SK-N-SH treated with all-trans-retinoic acid at 6 μM for 48 hours (cell line): ENCODE data around the gene PRR36.

Source experiments
- ATAC-seq: fragments of 200-7000 bp; cut with Tn5 transposase; 3 replicates; pipeline ENCODE4 v1.9.1; 2020; ENCODE audit warnings: mild to moderate bottlenecking, moderate library complexity
- ARNTL ChIP-seq: fragments of 450-650 bp; formaldehyde crosslinking; IDR thresholded peaks from 2 replicates; pipeline ENCODE4 v1.5.0; 2020; ENCODE audit warnings: low read depth, mild to moderate bottlenecking, moderate library complexity, borderline replicate concordance
- CSDC2 ChIP-seq: fragments of 250-450 bp; sonication (Bioruptor Pico); IDR thresholded peaks from 2 replicates; pipeline ENCODE4 v1.5.0; 2020; ENCODE audit warnings: mild to moderate bottlenecking, moderate library complexity
- CSRNP3 ChIP-seq: fragments of 250-450 bp; sonication (Bioruptor Pico); IDR thresholded peaks from 2 replicates; pipeline ENCODE4 v1.5.1; 2021; ENCODE audit warnings: mild to moderate bottlenecking, moderate library complexity
- ESRRG ChIP-seq: fragments of 250-450 bp; sonication (Bioruptor Pico); IDR thresholded peaks from 2 replicates; pipeline ENCODE4 v1.6.1; 2021; ENCODE audit warnings: mild to moderate bottlenecking
- GLIS3 ChIP-seq: fragments of 250-450 bp; sonication (Bioruptor Pico); IDR thresholded peaks from 2 replicates; pipeline ENCODE4 v1.5.0; 2020; ENCODE audit warnings: mild to moderate bottlenecking, moderate library complexity
- ISL1 ChIP-seq: fragments of 250-450 bp; sonication (Bioruptor Pico); IDR thresholded peaks from 2 replicates; pipeline ENCODE4 v2.1.2; 2022; ENCODE audit warnings: mild to moderate bottlenecking, moderate library complexity
- OSR1 ChIP-seq: fragments of 250-450 bp; sonication (Bioruptor Pico); IDR thresholded peaks from 2 replicates; pipeline ENCODE4 v1.8.0; 2022; ENCODE audit warnings: moderate library complexity, mild to moderate bottlenecking, inconsistent platforms
- PATZ1 ChIP-seq: fragments of 250-450 bp; sonication (Bioruptor Pico); IDR thresholded peaks from 2 replicates; pipeline ENCODE4 v1.8.0; 2020; ENCODE audit warnings: mild to moderate bottlenecking, moderate library complexity, borderline replicate concordance
- PPARA ChIP-seq: fragments of 250-450 bp; sonication (Bioruptor Pico); IDR thresholded peaks from 2 replicates; pipeline ENCODE4 v1.5.0; 2020; ENCODE audit warnings: mild to moderate bottlenecking, borderline replicate concordance
- RARB ChIP-seq: fragments of 250-450 bp; sonication (Bioruptor Pico); IDR thresholded peaks from 2 replicates; pipeline ENCODE4 v1.8.0; 2021; ENCODE audit warnings: mild to moderate bottlenecking, moderate library complexity
- SNAI2 ChIP-seq: fragments of 250-450 bp; sonication (Bioruptor Pico); IDR thresholded peaks from 2 replicates; pipeline ENCODE4 v1.5.0; 2020; ENCODE audit warnings: mild to moderate bottlenecking, moderate library complexity
- TCF4 ChIP-seq: fragments of 250-450 bp; sonication (Bioruptor Pico); IDR thresholded peaks from 2 replicates; pipeline ENCODE4 v1.8.0; 2021; ENCODE audit warnings: mild to moderate bottlenecking, moderate library complexity, borderline replicate concordance
- TOX ChIP-seq: fragments of 250-450 bp; sonication (Bioruptor Pico); IDR thresholded peaks from 2 replicates; pipeline ENCODE4 v1.8.0; 2021; ENCODE audit warnings: mild to moderate bottlenecking, moderate library complexity, borderline replicate concordance
- ZC3H10 ChIP-seq: fragments of 250-450 bp; sonication (Bioruptor Pico); IDR thresholded peaks from 2 replicates; pipeline ENCODE4 v1.5.1; 2021; ENCODE audit warnings: mild to moderate bottlenecking, moderate library complexity
- ZFP3 ChIP-seq: fragments of 250-450 bp; sonication (Bioruptor Pico); IDR thresholded peaks from 2 replicates; pipeline ENCODE4 v1.5.0; 2020; ENCODE audit warnings: mild to moderate bottlenecking, moderate library complexity
- ZNF565 ChIP-seq: fragments of 450-650 bp; formaldehyde crosslinking; conservative IDR thresholded peaks from 2 replicates; pipeline ENCODE4 v1.5.0; 2020; ENCODE audit warnings: low read depth, mild to moderate bottlenecking, moderate library complexity
- ZNF70 ChIP-seq: fragments of 450-650 bp; formaldehyde crosslinking; IDR thresholded peaks from 2 replicates; pipeline ENCODE4 v1.5.0; 2020; ENCODE audit warnings: mild to moderate bottlenecking, moderate library complexity
- ZNF8 ChIP-seq: fragments of 450-650 bp; formaldehyde crosslinking; IDR thresholded peaks from 2 replicates; pipeline ENCODE4 v1.5.0; 2020; ENCODE audit warnings: mild to moderate bottlenecking, moderate library complexity
- TF ChIP-seq, protein P1 (sequence below): fragments of 250-450 bp; sonication (Bioruptor Pico); IDR thresholded peaks from 2 replicates; pipeline ENCODE4 v1.5.1; 2020; ENCODE audit warnings: low read depth, mild to moderate bottlenecking, moderate library complexity
- TF ChIP-seq, protein P2 (sequence below): fragments of 250-450 bp; sonication (Bioruptor Pico); IDR thresholded peaks from 2 replicates; pipeline ENCODE4 v1.5.0; 2020; ENCODE audit warnings: mild to moderate bottlenecking, moderate library complexity

Gene PRR36

DNA sequence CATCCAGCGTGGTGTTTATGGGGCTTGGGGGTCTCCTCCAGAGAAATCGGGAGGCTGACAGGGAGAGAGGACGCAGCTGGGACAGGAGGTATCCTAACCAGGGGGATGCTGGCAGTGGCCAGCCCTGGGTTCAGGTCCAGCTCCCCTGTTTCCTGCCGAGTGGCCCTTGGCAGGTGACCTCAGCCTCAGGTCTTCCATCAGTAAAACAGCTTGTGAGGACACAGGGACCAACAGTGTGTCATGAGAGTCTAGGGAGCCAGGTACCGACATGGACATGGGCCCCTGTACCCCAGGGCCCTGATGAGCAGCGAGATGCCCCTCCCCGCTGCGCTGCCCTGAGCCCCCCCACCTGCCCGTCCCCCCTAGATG lies 24.6 kb downstream of the PRR36 start (continued):
- TF ChIP-seq, protein P1, sequence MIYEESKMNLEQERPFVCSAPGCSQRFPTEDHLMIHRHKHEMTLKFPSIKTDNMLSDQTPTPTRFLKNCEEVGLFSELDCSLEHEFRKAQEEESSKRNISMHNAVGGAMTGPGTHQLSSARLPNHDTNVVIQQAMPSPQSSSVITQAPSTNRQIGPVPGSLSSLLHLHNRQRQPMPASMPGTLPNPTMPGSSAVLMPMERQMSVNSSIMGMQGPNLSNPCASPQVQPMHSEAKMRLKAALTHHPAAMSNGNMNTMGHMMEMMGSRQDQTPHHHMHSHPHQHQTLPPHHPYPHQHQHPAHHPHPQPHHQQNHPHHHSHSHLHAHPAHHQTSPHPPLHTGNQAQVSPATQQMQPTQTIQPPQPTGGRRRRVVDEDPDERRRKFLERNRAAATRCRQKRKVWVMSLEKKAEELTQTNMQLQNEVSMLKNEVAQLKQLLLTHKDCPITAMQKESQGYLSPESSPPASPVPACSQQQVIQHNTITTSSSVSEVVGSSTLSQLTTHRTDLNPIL (CRISPR knock-in tag), result no peak
- TF ChIP-seq ISL1 (CRISPR knock-in tag), result no peak

GRCh38 chr19:7848779-7849457 lies 25.3 kb downstream of the PRR36 start:
- no peak for TF ChIP-seq GLIS3 (CRISPR knock-in tag)
- TF ChIP-seq, protein P1 (CRISPR knock-in tag), result no peak
- TF ChIP-seq TOX (CRISPR knock-in tag), result no peak
- TF ChIP-seq CSDC2 (CRISPR knock-in tag), result no peak
- no peak for TF ChIP-seq TCF4
- ATAC-seq, result no peak

- no peak for ATAC-seq
- TF ChIP-seq ESRRG (CRISPR knock-in tag) (no peak), ZNF70 (CRISPR knock-in tag) (no peak), CSDC2 (CRISPR knock-in tag) (no peak), PPARA (CRISPR knock-in tag) (no peak), ZC3H10 (CRISPR knock-in tag) (no peak), TCF4 (no peak), GLIS3 (CRISPR knock-in tag) (no peak), ZNF8 (CRISPR knock-in tag) (no peak), TOX (CRISPR knock-in tag) (no peak), ISL1 (CRISPR knock-in tag) (no peak), RARB (CRISPR knock-in tag) (no peak), PATZ1 (CRISPR knock-in tag) (no peak), CSRNP3 (no peak), OSR1 (no peak), ZNF565 (no peak), SNAI2 (no peak), ZFP3 (CRISPR knock-in tag) (no peak), ARNTL (CRISPR knock-in tag) (no peak)
- TF ChIP-seq, protein P2, sequence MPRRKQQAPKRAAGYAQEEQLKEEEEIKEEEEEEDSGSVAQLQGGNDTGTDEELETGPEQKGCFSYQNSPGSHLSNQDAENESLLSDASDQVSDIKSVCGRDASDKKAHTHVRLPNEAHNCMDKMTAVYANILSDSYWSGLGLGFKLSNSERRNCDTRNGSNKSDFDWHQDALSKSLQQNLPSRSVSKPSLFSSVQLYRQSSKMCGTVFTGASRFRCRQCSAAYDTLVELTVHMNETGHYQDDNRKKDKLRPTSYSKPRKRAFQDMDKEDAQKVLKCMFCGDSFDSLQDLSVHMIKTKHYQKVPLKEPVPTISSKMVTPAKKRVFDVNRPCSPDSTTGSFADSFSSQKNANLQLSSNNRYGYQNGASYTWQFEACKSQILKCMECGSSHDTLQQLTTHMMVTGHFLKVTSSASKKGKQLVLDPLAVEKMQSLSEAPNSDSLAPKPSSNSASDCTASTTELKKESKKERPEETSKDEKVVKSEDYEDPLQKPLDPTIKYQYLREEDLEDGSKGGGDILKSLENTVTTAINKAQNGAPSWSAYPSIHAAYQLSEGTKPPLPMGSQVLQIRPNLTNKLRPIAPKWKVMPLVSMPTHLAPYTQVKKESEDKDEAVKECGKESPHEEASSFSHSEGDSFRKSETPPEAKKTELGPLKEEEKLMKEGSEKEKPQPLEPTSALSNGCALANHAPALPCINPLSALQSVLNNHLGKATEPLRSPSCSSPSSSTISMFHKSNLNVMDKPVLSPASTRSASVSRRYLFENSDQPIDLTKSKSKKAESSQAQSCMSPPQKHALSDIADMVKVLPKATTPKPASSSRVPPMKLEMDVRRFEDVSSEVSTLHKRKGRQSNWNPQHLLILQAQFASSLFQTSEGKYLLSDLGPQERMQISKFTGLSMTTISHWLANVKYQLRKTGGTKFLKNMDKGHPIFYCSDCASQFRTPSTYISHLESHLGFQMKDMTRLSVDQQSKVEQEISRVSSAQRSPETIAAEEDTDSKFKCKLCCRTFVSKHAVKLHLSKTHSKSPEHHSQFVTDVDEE (CRISPR knock-in tag), result no peak
- TF ChIP-seq, protein P1 (CRISPR knock-in tag), result no peak
Measured at GRCh38 chr19:7847664-7848063, 26.5 kb downstream of the PRR36 start.
